Sigmoid colon (tissue), 4 donors: ENCODE data around the gene PRICKLE2.

Experiments
- CTCF ChIP-seq, 4 experiments: fragments of 450-650 bp in 3 of 4; fragments of 200-600 bp in 1 of 4; IDR thresholded peaks; one replicate each; pipeline ENCODE4 v1.5.1; 2016 to 2019; ENCODE audit warnings: antibody characterized with exemption in 4 of 4, mild to moderate bottlenecking in 3 of 4, moderate library complexity in 2 of 4
- EP300 ChIP-seq, 4 donors: sonication (generic); formaldehyde crosslinking; IDR thresholded peaks; one replicate each; pipeline ENCODE4 v1.6.1; 2017; ENCODE audit warnings: antibody characterized with exemption in 4 of 4
- POLR2A ChIP-seq, 2 donors: fragments of 450-650 bp; IDR thresholded peaks; one replicate each; pipeline ENCODE4 v1.6.1; 2016; ENCODE audit warnings: antibody characterized with exemption in 2 of 2, mild to moderate bottlenecking in 2 of 2, moderate library complexity in 2 of 2

- TF ChIP-seq EP300 (IDR thresholded peaks at IDR 0.05) (no peak), POLR2A (IDR thresholded peaks at IDR 0.05) (no peak), CTCF (IDR thresholded peaks at IDR 0.05) (no peak)
Measured at GRCh38 chr3:64203969-64204908, 21.0 kb downstream of the PRICKLE2 start.
